ENCODE data around the gene PPP1CA.
"Not testable (repeated sequence)": the region's sequence is repeated elsewhere in the genome, so short reads cannot be mapped to it uniquely, and the experiment has no call there.

DNA sequence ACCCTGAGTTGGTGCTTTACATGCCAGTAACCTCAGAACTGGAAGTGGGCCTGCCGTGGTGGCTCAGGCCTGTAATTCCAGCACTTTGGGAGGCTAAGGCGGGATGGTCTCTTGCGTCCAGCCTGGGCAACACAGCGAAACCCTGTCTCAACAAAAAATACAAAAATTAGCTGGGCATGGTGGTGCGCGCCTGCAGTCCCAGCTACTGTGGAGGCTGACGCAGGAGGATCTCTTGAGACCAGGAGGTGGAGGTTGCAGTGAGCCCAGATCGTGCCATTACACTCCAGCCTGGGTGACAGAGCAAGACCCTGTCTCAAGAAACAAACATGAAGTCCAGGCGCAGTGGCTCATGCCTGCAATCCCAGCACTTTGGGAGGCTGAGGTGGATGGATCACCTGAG is 1.4 kb upstream of the PPP1CA start:
- TF ChIP-seq HNF4G (IDR thresholded peaks at IDR 0.05); YY1 (IDR thresholded peaks at IDR 0.05); JUND (IDR thresholded peaks at IDR 0.05); HNF4A (conservative IDR thresholded peaks at IDR 0.05); EGR1 (IDR thresholded peaks at IDR 0.05; ENCODE audit: low read depth in 2 of 2); SP1 (IDR thresholded peaks at IDR 0.05): not testable (repeated sequence)
- TF ChIP-seq, protein P1, sequence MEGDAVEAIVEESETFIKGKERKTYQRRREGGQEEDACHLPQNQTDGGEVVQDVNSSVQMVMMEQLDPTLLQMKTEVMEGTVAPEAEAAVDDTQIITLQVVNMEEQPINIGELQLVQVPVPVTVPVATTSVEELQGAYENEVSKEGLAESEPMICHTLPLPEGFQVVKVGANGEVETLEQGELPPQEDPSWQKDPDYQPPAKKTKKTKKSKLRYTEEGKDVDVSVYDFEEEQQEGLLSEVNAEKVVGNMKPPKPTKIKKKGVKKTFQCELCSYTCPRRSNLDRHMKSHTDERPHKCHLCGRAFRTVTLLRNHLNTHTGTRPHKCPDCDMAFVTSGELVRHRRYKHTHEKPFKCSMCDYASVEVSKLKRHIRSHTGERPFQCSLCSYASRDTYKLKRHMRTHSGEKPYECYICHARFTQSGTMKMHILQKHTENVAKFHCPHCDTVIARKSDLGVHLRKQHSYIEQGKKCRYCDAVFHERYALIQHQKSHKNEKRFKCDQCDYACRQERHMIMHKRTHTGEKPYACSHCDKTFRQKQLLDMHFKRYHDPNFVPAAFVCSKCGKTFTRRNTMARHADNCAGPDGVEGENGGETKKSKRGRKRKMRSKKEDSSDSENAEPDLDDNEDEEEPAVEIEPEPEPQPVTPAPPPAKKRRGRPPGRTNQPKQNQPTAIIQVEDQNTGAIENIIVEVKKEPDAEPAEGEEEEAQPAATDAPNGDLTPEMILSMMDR (IDR thresholded peaks at IDR 0.05; ENCODE audit: low read depth, low read length, missing input control) = not testable (repeated sequence)
- TF ChIP-seq, protein P2, sequence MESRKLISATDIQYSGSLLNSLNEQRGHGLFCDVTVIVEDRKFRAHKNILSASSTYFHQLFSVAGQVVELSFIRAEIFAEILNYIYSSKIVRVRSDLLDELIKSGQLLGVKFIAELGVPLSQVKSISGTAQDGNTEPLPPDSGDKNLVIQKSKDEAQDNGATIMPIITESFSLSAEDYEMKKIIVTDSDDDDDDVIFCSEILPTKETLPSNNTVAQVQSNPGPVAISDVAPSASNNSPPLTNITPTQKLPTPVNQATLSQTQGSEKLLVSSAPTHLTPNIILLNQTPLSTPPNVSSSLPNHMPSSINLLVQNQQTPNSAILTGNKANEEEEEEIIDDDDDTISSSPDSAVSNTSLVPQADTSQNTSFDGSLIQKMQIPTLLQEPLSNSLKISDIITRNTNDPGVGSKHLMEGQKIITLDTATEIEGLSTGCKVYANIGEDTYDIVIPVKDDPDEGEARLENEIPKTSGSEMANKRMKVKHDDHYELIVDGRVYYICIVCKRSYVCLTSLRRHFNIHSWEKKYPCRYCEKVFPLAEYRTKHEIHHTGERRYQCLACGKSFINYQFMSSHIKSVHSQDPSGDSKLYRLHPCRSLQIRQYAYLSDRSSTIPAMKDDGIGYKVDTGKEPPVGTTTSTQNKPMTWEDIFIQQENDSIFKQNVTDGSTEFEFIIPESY (IDR thresholded peaks at IDR 0.05) = not testable (repeated sequence)
- TF ChIP-seq, protein P3, sequence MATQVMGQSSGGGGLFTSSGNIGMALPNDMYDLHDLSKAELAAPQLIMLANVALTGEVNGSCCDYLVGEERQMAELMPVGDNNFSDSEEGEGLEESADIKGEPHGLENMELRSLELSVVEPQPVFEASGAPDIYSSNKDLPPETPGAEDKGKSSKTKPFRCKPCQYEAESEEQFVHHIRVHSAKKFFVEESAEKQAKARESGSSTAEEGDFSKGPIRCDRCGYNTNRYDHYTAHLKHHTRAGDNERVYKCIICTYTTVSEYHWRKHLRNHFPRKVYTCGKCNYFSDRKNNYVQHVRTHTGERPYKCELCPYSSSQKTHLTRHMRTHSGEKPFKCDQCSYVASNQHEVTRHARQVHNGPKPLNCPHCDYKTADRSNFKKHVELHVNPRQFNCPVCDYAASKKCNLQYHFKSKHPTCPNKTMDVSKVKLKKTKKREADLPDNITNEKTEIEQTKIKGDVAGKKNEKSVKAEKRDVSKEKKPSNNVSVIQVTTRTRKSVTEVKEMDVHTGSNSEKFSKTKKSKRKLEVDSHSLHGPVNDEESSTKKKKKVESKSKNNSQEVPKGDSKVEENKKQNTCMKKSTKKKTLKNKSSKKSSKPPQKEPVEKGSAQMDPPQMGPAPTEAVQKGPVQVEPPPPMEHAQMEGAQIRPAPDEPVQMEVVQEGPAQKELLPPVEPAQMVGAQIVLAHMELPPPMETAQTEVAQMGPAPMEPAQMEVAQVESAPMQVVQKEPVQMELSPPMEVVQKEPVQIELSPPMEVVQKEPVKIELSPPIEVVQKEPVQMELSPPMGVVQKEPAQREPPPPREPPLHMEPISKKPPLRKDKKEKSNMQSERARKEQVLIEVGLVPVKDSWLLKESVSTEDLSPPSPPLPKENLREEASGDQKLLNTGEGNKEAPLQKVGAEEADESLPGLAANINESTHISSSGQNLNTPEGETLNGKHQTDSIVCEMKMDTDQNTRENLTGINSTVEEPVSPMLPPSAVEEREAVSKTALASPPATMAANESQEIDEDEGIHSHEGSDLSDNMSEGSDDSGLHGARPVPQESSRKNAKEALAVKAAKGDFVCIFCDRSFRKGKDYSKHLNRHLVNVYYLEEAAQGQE (IDR thresholded peaks at IDR 0.05) = not testable (repeated sequence)
- TF ChIP-seq, protein P4, sequence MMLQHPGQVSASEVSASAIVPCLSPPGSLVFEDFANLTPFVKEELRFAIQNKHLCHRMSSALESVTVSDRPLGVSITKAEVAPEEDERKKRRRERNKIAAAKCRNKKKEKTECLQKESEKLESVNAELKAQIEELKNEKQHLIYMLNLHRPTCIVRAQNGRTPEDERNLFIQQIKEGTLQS (IDR thresholded peaks at IDR 0.05) = not testable (repeated sequence)
- TF ChIP-seq, protein P5, sequence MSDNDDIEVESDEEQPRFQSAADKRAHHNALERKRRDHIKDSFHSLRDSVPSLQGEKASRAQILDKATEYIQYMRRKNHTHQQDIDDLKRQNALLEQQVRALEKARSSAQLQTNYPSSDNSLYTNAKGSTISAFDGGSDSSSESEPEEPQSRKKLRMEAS (IDR thresholded peaks at IDR 0.05) = not testable (repeated sequence)

Measured in liver (tissue), 3 donors.